ENCODE data around the gene MMP27.

The MMP27 gene

DNA sequence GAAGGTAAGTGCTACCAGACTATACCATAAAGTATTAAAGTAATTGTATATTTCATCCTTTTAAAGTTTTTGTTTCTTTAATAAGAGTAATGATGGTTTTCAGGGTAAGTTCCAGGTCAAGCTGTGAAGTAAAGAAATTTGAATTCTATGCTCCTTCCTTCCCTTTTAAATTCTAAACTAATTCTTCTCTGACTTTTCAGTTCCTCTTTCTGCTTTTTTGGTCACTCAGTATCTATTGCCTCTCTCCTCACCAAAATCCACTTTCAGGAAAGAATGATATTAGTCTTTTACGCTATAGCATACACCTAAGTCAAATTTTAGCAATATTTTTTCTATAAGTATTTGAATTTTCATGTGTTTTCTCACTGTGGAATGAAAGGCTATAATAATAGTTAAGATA, 11.0 kb upstream of the MMP27 start:
- H3K4me3 ChIP-seq (replicated peaks; ENCODE audit: low read depth, low read length): no peak overlapping the region
- no peak for DNase-seq (ENCODE audit: extremely low read depth, low read depth)
- TF ChIP-seq CTCF (IDR thresholded peaks at IDR 0.05; ENCODE audit: low read depth, low read length, missing control alignments): no peak

DNA sequence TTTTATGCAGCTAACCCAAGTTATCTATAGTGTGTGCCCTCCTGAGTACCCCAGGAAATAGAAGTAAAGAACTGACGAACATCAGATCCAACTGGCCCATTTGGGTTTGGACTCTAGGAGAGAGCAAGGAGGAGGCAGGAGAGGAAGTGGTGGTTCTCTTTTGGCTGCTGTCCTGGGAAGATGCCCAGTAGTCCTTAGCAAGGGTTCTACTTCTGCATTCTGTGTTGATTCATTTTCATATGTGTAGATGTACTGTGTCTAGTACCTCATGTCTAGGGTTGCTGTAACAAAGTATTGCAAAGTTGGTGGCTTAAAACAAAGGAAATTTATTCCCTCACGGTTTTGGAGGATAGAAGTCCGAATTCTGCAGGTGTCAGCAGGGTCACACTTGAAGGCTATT, 6.6 kb upstream of the MMP27 start:
- no peak for DNase-seq (ENCODE audit: extremely low read depth, low read depth)
- TF ChIP-seq CTCF (IDR thresholded peaks at IDR 0.05; ENCODE audit: low read depth, low read length, missing control alignments): no peak
- no peak overlapping the region for H3K4me3 ChIP-seq (replicated peaks; ENCODE audit: low read depth, low read length)

- DNase-seq (ENCODE audit: extremely low read depth, low read depth): no peak
- TF ChIP-seq CTCF (IDR thresholded peaks at IDR 0.05; ENCODE audit: low read depth, low read length, missing control alignments): no peak
- H3K4me3 ChIP-seq (replicated peaks; ENCODE audit: low read depth, low read length): no peak overlapping the region
Observed at GRCh38 chr11:102709201-102709945, 3.8 kb upstream of the MMP27 start.

- no peak for TF ChIP-seq CTCF (IDR thresholded peaks at IDR 0.05; ENCODE audit: low read depth, low read length, missing control alignments)
- H3K4me3 ChIP-seq (replicated peaks; ENCODE audit: low read depth, low read length): no peak overlapping the region
- DNase-seq (ENCODE audit: extremely low read depth, low read depth): no peak
Observed at GRCh38 chr11:102708654-102709053, 3.1 kb upstream of the MMP27 start.

- DNase-seq (ENCODE audit: extremely low read depth, low read depth): no peak
- H3K4me3 ChIP-seq (replicated peaks; ENCODE audit: low read depth, low read length): no peak overlapping the region
- no peak for TF ChIP-seq CTCF (IDR thresholded peaks at IDR 0.05; ENCODE audit: low read depth, low read length, missing control alignments)
Observed at GRCh38 chr11:102704841-102705240, 728 bp downstream of the MMP27 start.

- H3K4me3 ChIP-seq (replicated peaks; ENCODE audit: low read depth, low read length): no peak overlapping the region
- TF ChIP-seq CTCF (IDR thresholded peaks at IDR 0.05; ENCODE audit: low read depth, low read length, missing control alignments): no peak
- no peak for DNase-seq (ENCODE audit: extremely low read depth, low read depth)
Observed at GRCh38 chr11:102703826-102704493, 1.6 kb downstream of the MMP27 start.

Measured in HFF-Myc (cell line).